Measurements from ENCODE around the gene SKP1.

DNA sequence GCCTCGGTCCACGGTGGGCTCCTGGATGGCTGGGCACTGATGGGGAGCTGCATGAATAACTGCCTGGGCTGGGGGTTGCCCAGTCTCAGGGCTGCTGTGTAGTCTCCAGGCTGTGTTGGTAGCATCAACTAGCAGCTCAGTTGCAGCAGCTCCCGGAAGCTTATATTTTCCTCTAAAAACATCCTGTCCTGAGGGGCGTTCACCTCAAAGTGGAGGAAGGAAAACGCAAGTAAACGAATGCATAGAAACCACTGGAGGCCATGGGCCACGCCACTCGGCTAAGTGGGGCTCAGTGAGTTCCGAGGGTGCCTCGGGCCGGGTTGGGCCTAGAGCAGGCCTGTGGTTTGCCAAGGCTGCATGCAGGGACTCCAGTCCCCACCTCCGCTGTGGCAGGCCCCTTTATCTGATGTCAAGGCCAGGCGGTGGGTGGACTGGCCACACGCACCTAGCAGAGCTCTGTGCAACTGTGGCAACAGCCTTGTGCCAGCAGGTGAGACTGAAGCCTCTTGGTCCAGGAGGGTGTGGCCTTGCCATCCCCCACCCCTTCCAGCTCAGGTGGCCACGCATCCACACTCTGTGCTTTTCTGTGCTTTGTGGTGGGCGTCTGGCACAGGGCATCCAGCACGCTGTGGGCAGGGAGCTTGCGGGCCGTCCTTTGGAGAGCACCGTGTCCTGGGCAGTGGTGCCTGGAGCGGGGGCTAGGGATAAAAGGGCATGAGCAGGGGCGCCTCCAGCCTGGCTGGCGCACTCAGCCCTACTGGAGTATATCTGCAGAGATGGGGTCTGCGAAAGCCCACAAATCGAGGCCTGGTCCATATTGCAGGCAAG, 47.1 kb downstream of the SKP1 start:
- TF ChIP-seq POLR2AphosphoS5 (IDR thresholded peaks at IDR 0.05; ENCODE audit: low read depth, low read length) (no peak), SIN3A (IDR thresholded peaks at IDR 0.05; ENCODE audit: borderline replicate concordance, insufficient read depth, low read length) (no peak), REST (IDR thresholded peaks at IDR 0.05; ENCODE audit: insufficient read depth in 1 of 2, low read depth in 2 of 2, low read length in 2 of 2) (no peak), TAF1 (IDR thresholded peaks at IDR 0.05; ENCODE audit: borderline replicate concordance, insufficient read depth, low read length) (no peak), FOXP2 (optimal IDR thresholded peaks at IDR 0.05; ENCODE audit: borderline replicate concordance, extremely low read depth, extremely low read length, insufficient read depth) (no peak)

Measured in PFSK-1 (cell line).